SK-N-DZ (cell line): ENCODE results near the gene RNASEH2C.
"Not testable (repeated sequence)": the region's sequence is repeated elsewhere in the genome, so short reads cannot be mapped to it uniquely, and the experiment has no call there.

Source experiments
- DNase-seq: peaks from one replicate; pipeline ENCODE4 v3.0.0-alpha.2; 2015; ENCODE audit warnings: low spot score
- small RNA-seq, 2 experiments: library from RNA; depleted of rRNA; stranded (forward); fragments of <200 nt; gene quantifications; one replicate each; pipeline ENCODE3, GENCODE V24; 2014

Gene RNASEH2C

DNA sequence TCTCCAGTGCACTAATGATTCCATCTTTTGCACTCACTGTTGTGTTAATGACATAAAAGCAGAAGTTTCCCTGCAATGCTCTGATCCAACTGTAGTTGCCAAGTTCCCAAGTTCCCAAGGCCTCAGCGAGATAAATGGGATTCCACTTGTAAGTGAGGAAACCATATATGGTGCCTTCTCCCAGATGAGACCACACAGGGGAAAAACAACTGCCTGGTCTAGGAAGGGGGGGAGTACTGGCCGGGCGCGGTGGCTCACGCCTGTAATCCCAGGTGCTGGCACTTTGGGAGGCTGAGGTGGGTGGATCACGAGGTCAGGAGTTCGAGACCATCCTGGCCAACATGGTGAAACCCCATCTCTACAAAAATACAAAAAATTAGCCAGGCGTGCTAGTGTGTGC is 34.6 kb downstream of the RNASEH2C start:
- no peak for DNase-seq

- DNase-seq, result not testable (repeated sequence)
Measured at GRCh38 chr11:65683480-65683879, 37.1 kb downstream of the RNASEH2C start.

GRCh38 chr11:65680192-65680743 is 40.3 kb downstream of the RNASEH2C start:
- no peak for DNase-seq

DNA sequence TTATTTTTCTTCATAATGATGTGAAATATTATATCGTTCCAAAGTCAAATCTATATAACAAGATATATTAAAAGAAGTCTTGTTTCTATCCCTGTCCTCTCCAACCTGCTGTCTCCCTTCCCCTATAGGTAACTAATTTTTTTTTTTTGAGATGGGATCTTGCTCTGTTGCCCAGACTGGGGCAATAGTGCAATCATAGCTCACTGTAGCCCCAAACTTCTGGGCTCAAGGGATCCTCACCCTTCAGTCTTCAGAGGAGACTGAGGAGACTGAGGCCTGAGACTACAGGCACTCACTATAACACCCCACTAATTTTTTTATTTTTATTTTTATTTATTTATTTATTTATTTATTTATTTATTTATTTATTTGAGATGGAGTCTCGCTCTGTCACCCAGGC is 47.6 kb downstream of the RNASEH2C start:
- no peak for DNase-seq

GRCh38 chr11:65672180-65672860 is 48.3 kb downstream of the RNASEH2C start:
- no peak for DNase-seq

Small RNA genes lying within 50 kb of the gene (small RNA-seq; reads per million reads assigned to genes)
- gene RN7SL309P, result 0 reads per million in 2 experiments
